HL-60 (cell line): ENCODE measurements around the gene DAZ3.
"Not testable (repeated sequence)": the region's sequence is repeated elsewhere in the genome, so short reads cannot be mapped to it uniquely, and the experiment has no call there.

ENCODE experiments used
- DNase-seq, 2 experiments: peaks; one replicate each; pipeline ENCODE4 v3.0.0-alpha.2; 2010 to 2020; ENCODE audit warnings: low read depth in 1 of 2, low spot score in 1 of 2
- H3K27ac ChIP-seq: fragments of 250-450 bp; sonication (Bioruptor Pico); replicated peaks from 2 replicates; pipeline ENCODE4 v1.5.1; 2020; ENCODE audit warnings: mild to moderate bottlenecking, moderate library complexity
- H3K27me3 ChIP-seq: fragments of 250-450 bp; sonication (Bioruptor Pico); 2 replicates; pipeline ENCODE4 v1.5.1; 2021; ENCODE audit warnings: mild to moderate bottlenecking, moderate library complexity; ENCODE audit not compliant: insufficient read depth, poor library complexity, severe bottlenecking
- H3K4me3 ChIP-seq: replicated peaks from 2 replicates; pipeline ENCODE4 v1.5.1; 2011; ENCODE audit warnings: mild to moderate bottlenecking, control low read depth, low read length; ENCODE audit not compliant: insufficient read depth
- long read RNA-seq: library from polyadenylated mRNA; unstranded; transcript quantifications from one replicate; pipeline ENCODE4 v2.0.0, GENCODE V29; 2020

Gene DAZ3
- long read RNA-seq: 0 reads

- not testable (repeated sequence) for H3K27me3 ChIP-seq, DNase-seq
Observed at GRCh38 chrY:24813293-24813692, at the start of gene DAZ3. TSS of gene DAZ3 (minus strand) at chrY:24813393. CDS start at chrY:24813185, 208 bp downstream.

GRCh38 chrY:24833619-24834018 is 20.4 kb upstream of the DAZ3 start, which contains the start of gene DAZ4:
TSS of gene DAZ4 (plus strand) at chrY:24833919. CDS start at chrY:24834127, 208 bp downstream.
- H3K27me3 ChIP-seq, H3K27ac ChIP-seq, H3K4me3 ChIP-seq, DNase-seq: not testable (repeated sequence)

More at GRCh38 chrY:24813293-24813692, at the start of gene DAZ3:
- not testable (repeated sequence) for H3K4me3 ChIP-seq, H3K27ac ChIP-seq

GRCh38 chrY:24825069-24825468 is 11.9 kb upstream of the DAZ3 start:
- not testable (repeated sequence) for H3K27me3 ChIP-seq, H3K27ac ChIP-seq, DNase-seq, H3K4me3 ChIP-seq

GRCh38 chrY:24824184-24824879 is 11.1 kb upstream of the DAZ3 start:
- DNase-seq, H3K4me3 ChIP-seq, H3K27ac ChIP-seq, H3K27me3 ChIP-seq: not testable (repeated sequence)

GRCh38 chrY:24821836-24822235 is 8.6 kb upstream of the DAZ3 start:
- not testable (repeated sequence) for H3K27me3 ChIP-seq, H3K4me3 ChIP-seq, H3K27ac ChIP-seq, DNase-seq
